DOHH2 (cell line): ENCODE results near the gene DDN.

Experiments
- EZH2phosphoT487 ChIP-seq: fragments of 200-600 bp; sonication (generic); IDR thresholded peaks from 2 replicates; pipeline ENCODE4 v1.6.1; 2017; ENCODE audit warnings: borderline replicate concordance, mild to moderate bottlenecking, antibody characterized with exemption, low read length, moderate library complexity, mixed read lengths
- TF ChIP-seq, protein P1 (sequence below): fragments of 200-600 bp; sonication (generic); IDR thresholded peaks from one replicate; pipeline ENCODE4 v1.5.1; 2014; ENCODE audit warnings: antibody characterized with exemption, mild to moderate bottlenecking, low read depth, low read length; ENCODE audit not compliant: poor library complexity, severe bottlenecking

DNA sequence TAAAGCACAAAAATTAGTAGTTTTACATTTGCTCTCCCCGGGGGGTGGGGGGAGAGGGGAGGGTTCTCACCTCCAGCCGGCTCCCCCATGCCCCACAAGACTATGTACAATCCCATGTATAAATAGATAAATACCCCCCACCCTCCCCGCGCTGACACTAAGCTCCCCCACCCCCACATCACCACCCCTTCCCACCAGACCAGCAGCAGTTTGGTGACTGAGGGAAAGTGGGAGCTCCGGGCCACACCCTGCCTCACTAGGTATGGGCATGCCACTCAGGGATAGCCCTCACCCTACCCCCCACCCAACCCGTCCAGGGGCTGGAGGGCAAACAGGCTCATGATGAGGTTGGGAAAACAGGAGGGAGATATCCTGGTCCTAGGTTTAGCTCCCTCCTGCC, 21.3 kb upstream of the DDN start:
- TF ChIP-seq, protein P1, sequence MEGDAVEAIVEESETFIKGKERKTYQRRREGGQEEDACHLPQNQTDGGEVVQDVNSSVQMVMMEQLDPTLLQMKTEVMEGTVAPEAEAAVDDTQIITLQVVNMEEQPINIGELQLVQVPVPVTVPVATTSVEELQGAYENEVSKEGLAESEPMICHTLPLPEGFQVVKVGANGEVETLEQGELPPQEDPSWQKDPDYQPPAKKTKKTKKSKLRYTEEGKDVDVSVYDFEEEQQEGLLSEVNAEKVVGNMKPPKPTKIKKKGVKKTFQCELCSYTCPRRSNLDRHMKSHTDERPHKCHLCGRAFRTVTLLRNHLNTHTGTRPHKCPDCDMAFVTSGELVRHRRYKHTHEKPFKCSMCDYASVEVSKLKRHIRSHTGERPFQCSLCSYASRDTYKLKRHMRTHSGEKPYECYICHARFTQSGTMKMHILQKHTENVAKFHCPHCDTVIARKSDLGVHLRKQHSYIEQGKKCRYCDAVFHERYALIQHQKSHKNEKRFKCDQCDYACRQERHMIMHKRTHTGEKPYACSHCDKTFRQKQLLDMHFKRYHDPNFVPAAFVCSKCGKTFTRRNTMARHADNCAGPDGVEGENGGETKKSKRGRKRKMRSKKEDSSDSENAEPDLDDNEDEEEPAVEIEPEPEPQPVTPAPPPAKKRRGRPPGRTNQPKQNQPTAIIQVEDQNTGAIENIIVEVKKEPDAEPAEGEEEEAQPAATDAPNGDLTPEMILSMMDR: no peak
- no peak for TF ChIP-seq EZH2phosphoT487
